Prostate gland (tissue), 2 donors: ENCODE results near the gene ZNF106.
A peak's percentile ranks its signal among the peaks of the same experiment; 100 is the strongest.

ENCODE experiments used
- POLR2A ChIP-seq: fragments of 450-650 bp; IDR thresholded peaks from one replicate; pipeline ENCODE4 v1.6.1; 2016; ENCODE audit warnings: antibody characterized with exemption, mild to moderate bottlenecking
- TF ChIP-seq, protein P1 (sequence below), 4 experiments: fragments of 200-600 bp in 2 of 4; fragments of 450-650 bp in 2 of 4; sonication (generic) in 2 of 4; IDR thresholded peaks; 1 replicate in 3 of 4; 2 replicates in 1 of 4; pipeline ENCODE4 v1.5.1; 2016 to 2019; ENCODE audit warnings: antibody characterized with exemption in 4 of 4, mild to moderate bottlenecking in 2 of 4, moderate library complexity in 2 of 4

DNA sequence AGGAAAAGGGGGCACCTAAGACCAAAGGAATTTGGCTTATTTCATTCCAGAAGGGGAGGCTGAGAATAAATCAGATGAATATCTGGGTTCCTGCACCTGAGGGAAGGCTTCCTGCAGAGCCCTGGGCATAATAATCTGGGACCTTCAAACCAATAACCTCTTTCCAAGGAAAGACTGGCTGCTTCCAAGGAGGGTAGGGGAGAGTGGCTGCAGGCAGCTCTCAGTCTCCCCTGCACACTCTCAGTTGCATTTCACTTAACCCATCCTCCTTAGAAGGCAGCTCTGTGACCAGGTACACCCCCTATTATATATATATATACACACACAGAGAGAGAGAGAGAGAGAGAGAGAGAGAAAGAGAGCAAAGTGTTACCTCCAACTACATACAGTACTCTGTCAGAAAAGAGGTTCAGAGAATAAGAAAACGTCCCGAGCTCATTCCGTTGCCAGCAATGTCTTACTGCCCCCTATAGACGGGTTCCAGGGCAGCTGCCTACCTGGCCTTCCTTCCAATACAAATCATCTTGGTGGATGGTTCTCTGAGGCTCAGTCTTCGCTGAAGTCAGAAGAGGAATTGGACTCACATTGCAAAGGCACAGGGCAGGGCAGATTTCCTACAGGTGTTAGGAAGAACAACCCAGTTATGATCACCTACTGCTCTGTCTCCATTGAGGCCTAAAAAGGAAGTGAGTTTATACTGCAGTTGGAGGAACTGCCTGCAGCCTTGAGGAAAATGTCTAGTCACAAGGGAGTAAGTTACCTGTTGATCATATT lies 105.5 kb downstream of the ZNF106 start:
- TF ChIP-seq, protein P1, sequence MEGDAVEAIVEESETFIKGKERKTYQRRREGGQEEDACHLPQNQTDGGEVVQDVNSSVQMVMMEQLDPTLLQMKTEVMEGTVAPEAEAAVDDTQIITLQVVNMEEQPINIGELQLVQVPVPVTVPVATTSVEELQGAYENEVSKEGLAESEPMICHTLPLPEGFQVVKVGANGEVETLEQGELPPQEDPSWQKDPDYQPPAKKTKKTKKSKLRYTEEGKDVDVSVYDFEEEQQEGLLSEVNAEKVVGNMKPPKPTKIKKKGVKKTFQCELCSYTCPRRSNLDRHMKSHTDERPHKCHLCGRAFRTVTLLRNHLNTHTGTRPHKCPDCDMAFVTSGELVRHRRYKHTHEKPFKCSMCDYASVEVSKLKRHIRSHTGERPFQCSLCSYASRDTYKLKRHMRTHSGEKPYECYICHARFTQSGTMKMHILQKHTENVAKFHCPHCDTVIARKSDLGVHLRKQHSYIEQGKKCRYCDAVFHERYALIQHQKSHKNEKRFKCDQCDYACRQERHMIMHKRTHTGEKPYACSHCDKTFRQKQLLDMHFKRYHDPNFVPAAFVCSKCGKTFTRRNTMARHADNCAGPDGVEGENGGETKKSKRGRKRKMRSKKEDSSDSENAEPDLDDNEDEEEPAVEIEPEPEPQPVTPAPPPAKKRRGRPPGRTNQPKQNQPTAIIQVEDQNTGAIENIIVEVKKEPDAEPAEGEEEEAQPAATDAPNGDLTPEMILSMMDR (IDR thresholded peaks at IDR 0.05) = peak in 3 of 4 experiments; percentile 21 to 31 (median 28)
- no peak for TF ChIP-seq POLR2A
